Measurements from ENCODE around the gene FOXN1.

DNA sequence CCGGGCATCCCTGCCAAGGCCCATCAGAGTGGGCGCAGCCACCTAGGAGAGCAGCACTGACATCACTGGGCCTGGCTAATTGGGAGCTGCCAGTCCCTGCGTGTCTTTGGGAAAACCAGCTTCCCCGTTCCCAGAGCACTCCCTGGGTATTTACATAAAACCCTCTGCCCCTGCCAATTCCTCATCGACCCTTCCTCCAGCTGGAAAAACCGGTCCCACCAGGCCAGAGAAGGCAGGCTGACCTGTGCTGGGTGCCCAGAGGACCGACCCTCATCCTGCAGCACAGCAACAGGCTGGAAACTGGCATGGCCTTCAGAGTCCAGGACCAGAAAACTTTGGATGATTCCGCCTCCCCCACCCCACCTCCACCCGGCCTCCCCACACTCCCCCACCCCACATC, 8.2 kb upstream of the FOXN1 start:
- TF ChIP-seq POLR2A (IDR thresholded peaks at IDR 0.05; ENCODE audit: low read depth, low read length) (no peak), NFE2L2 (IDR thresholded peaks at IDR 0.05; ENCODE audit: low read depth, low read length) (no peak), RFX5 (IDR thresholded peaks at IDR 0.05; ENCODE audit: low read depth, low read length) (no peak), SMC3 (IDR thresholded peaks at IDR 0.05; ENCODE audit: low read depth, low read length) (no peak), RAD21 (IDR thresholded peaks at IDR 0.05; ENCODE audit: low read length) (no peak), BHLHE40 (IDR thresholded peaks at IDR 0.05; ENCODE audit: low read depth, low read length) (no peak)
- TF ChIP-seq, protein P1, sequence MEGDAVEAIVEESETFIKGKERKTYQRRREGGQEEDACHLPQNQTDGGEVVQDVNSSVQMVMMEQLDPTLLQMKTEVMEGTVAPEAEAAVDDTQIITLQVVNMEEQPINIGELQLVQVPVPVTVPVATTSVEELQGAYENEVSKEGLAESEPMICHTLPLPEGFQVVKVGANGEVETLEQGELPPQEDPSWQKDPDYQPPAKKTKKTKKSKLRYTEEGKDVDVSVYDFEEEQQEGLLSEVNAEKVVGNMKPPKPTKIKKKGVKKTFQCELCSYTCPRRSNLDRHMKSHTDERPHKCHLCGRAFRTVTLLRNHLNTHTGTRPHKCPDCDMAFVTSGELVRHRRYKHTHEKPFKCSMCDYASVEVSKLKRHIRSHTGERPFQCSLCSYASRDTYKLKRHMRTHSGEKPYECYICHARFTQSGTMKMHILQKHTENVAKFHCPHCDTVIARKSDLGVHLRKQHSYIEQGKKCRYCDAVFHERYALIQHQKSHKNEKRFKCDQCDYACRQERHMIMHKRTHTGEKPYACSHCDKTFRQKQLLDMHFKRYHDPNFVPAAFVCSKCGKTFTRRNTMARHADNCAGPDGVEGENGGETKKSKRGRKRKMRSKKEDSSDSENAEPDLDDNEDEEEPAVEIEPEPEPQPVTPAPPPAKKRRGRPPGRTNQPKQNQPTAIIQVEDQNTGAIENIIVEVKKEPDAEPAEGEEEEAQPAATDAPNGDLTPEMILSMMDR (conservative IDR thresholded peaks at IDR 0.05; ENCODE audit: low read depth, low read length): no peak
